H1 (cell line): ENCODE results near the gene FAM162A. TPM values are rescaled to one million over a fixed set of nuclear protein-coding genes. Genes with fewer than 3 reads are reported as not detected.

Experiments used
- BCL11A ChIP-seq, 2 experiments: IDR thresholded peaks; one replicate each; pipeline ENCODE4 v1.6.1; 2011; ENCODE audit warnings: low read depth in 2 of 2, low read length in 2 of 2, mild to moderate bottlenecking in 2 of 2
- CHD7 ChIP-seq: fragments of 300-600 bp; sonication (generic); IDR thresholded peaks from 2 replicates; pipeline ENCODE4 v1.7.1; 2012; ENCODE audit warnings: low read length, moderate library complexity, mild to moderate bottlenecking, inconsistent platforms; ENCODE audit not compliant: insufficient replicate concordance
- GABPA ChIP-seq: IDR thresholded peaks from 2 replicates; pipeline ENCODE4 v1.6.1; 2011; ENCODE audit warnings: mild to moderate bottlenecking, low read length, moderate library complexity, borderline replicate concordance; ENCODE audit not compliant: insufficient read depth
- RAD21 ChIP-seq, 2 experiments: IDR thresholded peaks in 1 of 2; conservative IDR thresholded peaks in 1 of 2; 2 replicates each; pipeline ENCODE4 v1.6.1; 2011; ENCODE audit warnings: low read depth in 2 of 2, low read length in 2 of 2, improper control_type of control experiment in 1 of 2, inconsistent platforms in 1 of 2, mild to moderate bottlenecking in 1 of 2, moderate library complexity in 1 of 2
- SIRT6 ChIP-seq: IDR thresholded peaks from one replicate; pipeline ENCODE4 v1.7.1; 2012; ENCODE audit warnings: low read length, inconsistent platforms
- TAF7 ChIP-seq: optimal IDR thresholded peaks from 2 replicates; pipeline ENCODE3; 2011; ENCODE audit warnings: low read depth, mild to moderate bottlenecking, inconsistent platforms, low read length, moderate library complexity, borderline replicate concordance
- TCF12 ChIP-seq: IDR thresholded peaks from 2 replicates; pipeline ENCODE4 v1.6.1; 2011; ENCODE audit warnings: low read depth, mild to moderate bottlenecking, low read length
- ZNF274 ChIP-seq: IDR thresholded peaks from 2 replicates; pipeline ENCODE4 v1.7.0; 2012; ENCODE audit warnings: low read length, borderline replicate concordance; ENCODE audit errors: extremely low read depth
- polyA plus RNA-seq, 7 experiments: library from polyadenylated mRNA; depleted of rRNA in 3 of 7; stranded (reverse) in 5 of 7; unstranded in 2 of 7; fragments of >200 nt in 5 of 7; fragments of 200-250 nt in 2 of 7; gene quantifications; 1 replicate in 5 of 7; 2 replicates in 1 of 7; 4 replicates in 1 of 7; pipeline versions ENCODE4 v1.2.1 to v1.2.3, GENCODE V29; 2011 to 2013; ENCODE audit warnings: missing spikeins in 2 of 7, mixed read lengths in 2 of 7
- total RNA-seq: library from RNA; stranded (reverse); fragmentation: NEBNext Ultra II Directional; extraction: Animal tissue kit (Norgen Biotek cat#: 25700); gene quantifications from 2 replicates; pipeline ENCODE4 v1.2.1, GENCODE V29; 2021

The FAM162A gene
- total and polyA plus RNA-seq, 2 of the 8 experiments (the other 6 are each of a cell fraction or from before 2014, with no cell fraction given): 38.2 to 59.7 TPM

DNA sequence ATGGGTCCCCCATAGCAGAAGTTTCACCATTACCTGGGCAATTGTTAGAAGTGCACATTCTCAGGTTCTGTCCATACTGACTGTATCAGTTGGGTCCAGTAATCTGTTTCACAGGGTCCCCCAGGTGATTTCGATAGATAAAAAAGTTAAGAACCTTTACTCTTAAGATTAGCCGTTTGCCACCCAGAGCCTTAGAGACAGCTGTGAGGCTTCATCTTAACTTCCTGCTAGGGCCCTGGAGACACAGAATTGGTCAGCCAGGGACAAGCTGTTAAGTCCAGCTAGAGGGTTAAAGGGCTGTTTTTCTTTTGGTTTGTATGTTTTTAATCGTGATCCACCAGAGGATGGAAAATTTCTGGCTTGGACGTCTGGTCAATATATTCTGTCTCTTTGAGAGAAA is 6.7 kb downstream of the FAM162A start (continued):
- no peak for TF ChIP-seq CHD7
- TF ChIP-seq BCL11A (IDR thresholded peaks at IDR 0.05; ENCODE audit: low read depth in 2 of 2, low read length in 2 of 2): no peak
- TF ChIP-seq TAF7: no peak
- no peak for TF ChIP-seq RAD21 (IDR thresholded peaks at IDR 0.05 in 1 of 2, conservative IDR thresholded peaks at IDR 0.05 in 1 of 2; ENCODE audit: low read depth in 2 of 2, low read length in 2 of 2)
- TF ChIP-seq SIRT6: no peak
- no peak for TF ChIP-seq TCF12
- TF ChIP-seq ZNF274: no peak
- TF ChIP-seq GABPA: no peak
